ENCODE measurements around the gene NFE2L1.

Gene NFE2L1

DNA sequence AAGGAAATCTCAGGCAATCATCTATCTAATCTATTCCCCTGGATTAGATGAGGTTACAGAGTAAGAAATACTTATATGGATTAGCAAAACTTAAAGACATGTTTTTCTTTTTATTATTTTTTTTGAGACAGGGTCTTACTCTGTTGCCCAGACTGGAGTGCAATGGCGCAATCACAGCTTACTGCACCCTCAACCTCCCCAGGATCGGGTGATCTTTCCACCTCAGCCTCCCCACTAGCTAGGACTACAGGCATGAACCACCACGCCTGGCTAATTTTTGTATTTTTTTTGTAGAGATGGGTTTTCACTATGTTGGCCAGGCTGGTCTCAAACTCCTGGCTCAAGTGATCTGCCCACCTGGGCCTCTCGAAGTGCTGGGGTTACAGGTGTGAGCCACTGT is 3.3 kb upstream of the NFE2L1 start:
- Histone ChIP-seq H3K4me3 (no peak overlapping the region), H3K27ac (peak overlapping the region in 19 of 21 experiments; percentile 25 to 98 (median 92))

DNA sequence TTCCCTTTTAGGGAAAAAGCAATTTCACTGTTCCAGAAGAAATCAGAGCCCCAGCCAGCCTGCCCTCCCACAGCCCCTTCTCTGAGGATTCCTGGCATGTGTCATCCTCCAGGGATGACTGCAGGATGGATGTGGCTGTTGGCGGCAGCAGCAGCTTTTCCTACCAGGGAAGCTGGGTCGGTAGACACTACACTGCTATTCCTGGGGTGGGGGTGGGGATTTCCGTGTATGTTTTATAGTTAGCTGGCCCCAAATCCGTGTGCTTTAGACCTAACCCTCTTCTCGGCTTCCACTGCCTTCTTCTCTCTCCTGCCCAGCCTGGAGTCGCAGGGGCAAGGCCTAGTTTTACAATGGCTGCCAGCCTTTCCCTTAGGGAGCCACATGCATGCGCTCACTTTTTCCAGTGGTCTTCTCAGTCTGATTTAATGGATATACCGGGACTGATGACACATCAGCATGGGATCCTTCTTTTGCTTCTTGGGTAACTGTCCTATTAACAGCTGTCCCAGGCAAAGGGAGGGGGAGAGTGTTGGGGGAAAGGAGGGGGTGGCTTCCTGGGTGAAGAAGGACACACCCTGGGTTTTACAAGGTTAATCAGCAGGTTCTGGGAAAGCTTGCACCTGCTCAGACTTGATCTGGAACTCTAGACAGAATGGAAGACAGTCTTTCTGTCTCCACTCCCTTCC is 2.7 kb upstream of the NFE2L1 start:
- peak overlapping the region in 20 of 21 experiments; percentile 25 to 98 (median 95) for H3K27ac ChIP-seq

DNA sequence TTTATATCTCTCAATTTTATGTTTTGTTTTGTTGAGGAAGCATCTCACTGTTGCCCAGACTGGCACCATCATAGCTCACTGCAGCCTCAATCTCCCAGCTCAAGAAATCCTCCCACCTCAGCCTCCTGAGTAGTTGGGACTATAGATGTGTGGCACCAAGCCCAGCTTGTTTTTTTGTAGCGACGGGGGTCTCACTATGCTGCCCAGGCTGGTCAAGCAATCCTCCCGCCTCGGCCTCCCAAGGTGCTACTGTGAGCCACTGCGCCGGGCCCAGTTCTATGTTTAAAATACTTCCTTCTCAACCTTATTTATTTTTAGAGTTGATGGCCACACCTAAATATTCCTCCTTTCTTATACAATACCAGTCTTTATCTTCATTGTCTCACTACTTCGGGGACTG is 1.9 kb upstream of the NFE2L1 start:
- Histone ChIP-seq H3K27ac (peak overlapping the region in 20 of 21 experiments; percentile 74 to 98 (median 95)), H3K4me3 (peak overlapping the region in 1 of 7 experiments; percentile 84)

More for the DNA sequence above, 2.7 kb upstream of the NFE2L1 start:
- no peak overlapping the region for H3K4me3 ChIP-seq

DNA sequence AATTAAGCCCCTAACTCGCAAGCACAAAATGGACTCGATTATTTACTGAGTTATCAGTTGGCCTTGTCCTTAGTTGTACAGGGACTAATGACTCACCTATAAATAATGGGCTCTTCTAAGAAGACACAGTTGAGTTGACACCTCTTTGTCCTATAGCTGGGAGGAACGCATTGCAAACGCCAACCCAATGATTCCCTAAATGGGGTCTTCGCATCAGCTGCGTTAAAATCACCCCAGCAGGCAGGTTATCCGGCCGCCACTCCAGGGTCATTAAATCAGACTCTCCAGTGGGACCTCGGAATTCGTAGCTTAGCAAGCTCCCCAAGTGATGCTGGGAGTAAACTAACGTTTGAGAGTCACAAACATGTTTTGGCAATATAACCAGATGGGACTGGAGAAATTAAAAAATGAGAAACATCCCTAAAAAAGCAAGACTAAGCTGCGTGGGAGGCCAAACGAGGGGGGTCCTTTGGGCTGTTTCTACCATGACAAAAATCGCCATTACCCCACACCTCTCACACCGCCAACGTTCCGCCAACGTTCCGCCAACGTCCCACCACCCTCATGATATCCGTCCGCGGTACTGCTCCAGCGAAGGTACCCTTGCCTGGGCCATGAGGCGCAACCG is 932 bp upstream of the NFE2L1 start:
- H3K4me3 ChIP-seq, result peak overlapping the region; percentile 51 to 84 (median 67)
- H3K27ac ChIP-seq, result peak overlapping the region; percentile 72 to 98 (median 95)

DNA sequence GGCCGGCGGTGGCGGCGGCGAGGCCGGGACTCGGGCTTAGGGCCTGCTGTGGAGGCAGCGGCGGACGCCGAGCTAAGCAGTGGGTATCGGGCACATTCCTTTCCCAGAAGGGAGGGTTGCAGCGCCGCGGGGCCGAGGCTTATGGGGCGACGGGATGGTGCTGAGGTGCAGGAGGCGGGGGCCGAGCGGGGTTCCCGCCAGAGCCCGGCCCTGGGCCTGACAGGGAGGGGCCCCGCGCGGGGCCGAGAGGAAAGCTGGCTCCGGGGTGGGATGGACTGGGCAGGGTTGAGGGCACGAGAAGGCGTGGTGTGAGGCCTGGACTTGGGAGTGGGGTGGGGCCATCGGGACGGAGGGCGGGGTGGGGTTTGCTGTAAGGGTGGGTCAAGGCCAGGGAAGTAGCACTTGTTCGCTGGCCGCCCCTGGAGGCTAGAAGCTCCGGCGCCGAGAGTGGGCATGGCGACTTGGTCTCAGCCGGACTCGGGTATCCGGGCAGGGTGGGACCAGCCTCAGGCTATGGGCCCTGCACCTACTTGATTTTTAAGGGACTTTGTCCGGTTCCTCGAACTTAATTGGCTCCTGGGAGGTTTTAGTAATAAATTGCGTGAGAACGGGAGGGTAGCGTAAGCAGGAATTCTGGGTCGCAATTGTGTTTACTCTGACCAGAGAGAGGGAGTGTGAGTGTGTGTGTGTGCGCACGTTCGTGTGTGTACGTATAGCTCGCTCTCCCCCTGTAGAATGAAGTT is 396 bp downstream of the NFE2L1 start:
- Histone ChIP-seq H3K4me3 (peak overlapping the region; percentile 61 to 84 (median 73)), H3K27ac (peak overlapping the region; percentile 70 to 98 (median 95))

DNA sequence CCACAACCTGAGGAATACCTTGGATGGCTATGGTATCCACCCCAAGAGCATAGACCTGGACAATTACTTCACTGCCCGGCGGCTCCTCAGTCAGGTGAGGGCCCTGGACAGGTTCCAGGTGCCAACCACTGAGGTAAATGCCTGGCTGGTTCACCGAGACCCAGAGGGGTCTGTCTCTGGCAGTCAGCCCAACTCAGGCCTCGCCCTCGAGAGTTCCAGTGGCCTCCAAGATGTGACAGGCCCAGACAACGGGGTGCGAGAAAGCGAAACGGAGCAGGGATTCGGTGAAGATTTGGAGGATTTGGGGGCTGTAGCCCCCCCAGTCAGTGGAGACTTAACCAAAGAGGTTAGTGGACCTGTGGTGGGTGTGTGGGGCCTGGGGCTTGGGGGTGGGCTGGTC is 3.1 kb downstream of the NFE2L1 start:
- peak overlapping the region in 2 of 7 experiments; percentile 15 to 18 for H3K4me3 ChIP-seq
- H3K27ac ChIP-seq, result peak overlapping the region in 18 of 21 experiments; percentile 12 to 98 (median 95)

DNA sequence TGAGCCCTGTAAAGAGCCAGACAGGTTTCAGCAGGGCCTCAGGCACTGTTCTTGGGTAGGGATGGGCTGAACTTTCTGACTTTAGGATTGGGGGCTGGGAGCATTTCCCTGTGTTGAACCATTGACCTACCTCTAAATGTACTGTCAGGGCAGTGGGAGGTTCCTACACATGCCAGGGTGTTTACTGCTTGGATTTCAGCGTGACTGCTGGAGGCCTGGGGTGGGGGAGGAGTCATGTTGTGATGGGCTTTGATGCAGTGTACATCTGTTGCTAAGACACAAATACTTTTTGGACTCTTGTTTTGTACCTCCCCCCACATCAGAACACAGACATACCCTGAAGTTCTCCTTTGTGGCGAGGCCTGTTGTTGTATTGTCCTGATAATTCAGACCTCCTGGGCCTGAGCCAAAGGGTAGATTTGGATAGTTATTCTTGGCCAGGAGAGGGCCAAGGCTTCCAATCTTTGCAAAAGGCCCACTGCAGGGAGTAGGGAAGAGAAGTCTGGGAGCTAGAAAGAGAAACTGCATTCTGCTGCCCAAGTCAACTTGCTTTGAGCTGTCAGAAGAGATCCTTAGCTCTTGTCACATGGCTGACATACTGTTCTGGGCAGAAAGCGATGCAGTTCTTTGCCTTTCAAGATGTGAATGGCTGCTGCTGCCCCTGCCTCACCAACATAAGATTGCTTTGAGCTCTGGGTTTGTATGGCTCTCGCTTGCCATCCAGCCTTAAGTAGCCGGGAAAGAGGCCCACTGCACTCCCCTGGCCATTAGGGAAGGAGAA is 3.7 kb downstream of the NFE2L1 start:
- peak overlapping the region in 20 of 21 experiments; percentile 17 to 98 (median 94) for H3K27ac ChIP-seq
- peak overlapping the region in 2 of 7 experiments; percentile 15 to 18 for H3K4me3 ChIP-seq

DNA sequence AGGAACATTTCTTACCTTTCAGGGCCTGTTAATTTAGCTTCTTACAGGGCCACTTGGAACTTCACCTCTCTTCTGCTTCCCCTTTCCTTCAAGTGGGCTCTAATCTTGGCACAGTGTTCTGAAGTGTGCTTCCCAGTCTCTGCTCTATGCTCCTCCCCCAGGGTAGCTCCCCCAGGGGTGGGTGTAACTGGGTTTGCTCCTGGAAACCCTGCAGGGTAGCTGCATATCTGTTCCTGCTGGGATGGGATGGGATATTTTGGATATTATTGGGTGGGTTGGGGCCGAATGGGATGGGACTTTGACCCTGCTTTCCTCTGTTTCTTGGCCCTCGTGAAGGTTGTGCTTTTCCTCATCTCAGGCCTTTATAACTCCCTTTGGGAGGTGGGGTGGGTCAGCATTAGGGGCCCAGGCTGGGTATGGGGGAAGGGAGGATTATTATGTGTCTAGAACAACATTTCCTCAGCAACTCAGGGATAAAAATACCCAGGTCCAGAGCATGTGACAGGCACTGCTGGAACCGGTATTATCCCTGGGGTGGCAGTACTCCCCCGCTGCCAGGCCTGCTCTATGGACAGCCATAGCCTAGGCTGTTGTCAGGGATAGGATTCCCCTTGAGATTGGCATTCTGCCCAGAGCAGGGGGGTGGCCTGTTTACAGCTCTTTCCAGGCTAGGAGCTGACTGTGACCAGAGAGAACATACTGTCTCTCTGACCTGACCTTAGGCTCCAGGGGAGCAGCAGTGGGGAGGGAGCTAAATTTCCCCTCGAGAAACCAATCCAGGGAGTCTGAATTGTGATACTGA is 5.0 kb downstream of the NFE2L1 start:
- Histone ChIP-seq H3K4me3 (peak overlapping the region in 2 of 7 experiments; percentile 5 to 20), H3K27ac (peak overlapping the region in 19 of 21 experiments; percentile 28 to 98 (median 91))

DNA sequence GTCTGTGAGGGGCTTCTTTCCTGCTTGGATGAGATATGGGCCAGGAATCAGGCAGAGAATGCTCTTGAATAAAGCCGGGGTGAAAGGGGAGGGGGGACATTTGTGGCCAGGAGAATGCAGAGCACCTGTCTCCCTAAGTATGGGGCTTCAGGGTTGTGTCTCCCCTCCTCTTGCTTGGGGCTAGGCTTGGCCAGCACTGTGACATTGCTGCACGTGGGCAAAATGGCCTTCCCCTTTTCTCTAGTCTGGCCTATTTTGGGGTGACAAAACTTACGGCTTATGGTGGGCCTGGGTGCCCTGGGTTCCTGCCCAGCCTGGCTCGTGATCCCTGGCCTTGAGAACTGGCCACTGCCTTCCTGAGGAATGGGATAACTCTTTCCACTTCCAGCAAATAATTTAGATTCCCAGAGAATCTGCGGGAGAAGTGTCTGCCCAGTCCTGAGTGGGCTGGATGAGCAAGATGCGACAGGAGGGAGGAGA is 5.6 kb downstream of the NFE2L1 start:
- H3K4me3 ChIP-seq, result peak overlapping the region in 2 of 7 experiments; percentile 5 to 20
- peak overlapping the region in 18 of 21 experiments; percentile 54 to 98 (median 82) for H3K27ac ChIP-seq

DNA sequence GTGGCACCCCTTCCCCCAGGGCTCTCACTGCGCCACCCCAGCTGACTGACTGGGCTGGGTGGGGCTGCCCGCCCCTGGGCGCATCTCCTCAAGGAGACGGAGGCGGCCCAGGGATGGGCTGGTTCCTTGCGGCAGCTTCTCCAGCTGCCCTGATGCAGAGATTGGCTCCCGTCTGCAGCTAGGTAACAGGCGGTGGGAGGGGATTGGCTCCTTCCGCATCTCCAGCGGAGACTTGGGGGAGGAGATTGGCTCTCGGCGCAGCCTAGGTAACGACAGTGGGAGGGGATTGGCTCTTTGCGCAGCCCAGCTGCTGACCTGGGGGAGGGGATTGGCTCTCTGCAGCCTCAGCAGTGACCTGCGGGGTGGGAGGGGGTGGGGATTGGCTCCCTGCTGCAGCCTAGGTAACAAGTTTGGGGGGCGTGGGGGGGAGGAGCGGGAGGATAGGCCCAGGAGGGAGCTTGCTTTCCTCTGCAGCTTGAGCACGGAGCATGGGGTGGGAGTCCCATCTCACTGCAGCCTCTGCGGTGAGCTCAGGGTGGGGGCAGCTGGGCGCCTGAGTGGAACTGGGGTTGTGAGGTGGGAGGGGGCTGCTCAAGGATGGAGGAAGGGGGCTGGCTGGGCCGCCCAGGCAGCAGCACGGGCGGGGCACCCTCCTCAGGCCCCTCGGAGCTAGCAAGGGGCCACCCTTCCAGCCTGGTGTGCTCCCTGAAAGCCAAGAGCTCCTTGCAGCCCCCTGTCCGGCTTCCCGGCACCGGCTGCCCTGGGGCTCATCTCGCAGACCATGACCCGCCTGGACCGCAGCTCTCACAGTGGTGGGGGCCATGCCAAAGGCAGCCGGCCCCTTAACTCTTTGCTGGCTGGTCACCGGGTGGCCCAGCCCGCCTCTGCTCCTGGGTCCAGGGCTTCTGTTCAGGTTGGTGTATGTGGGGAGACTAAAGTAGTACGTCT is 6.4 kb downstream of the NFE2L1 start:
- peak overlapping the region in 17 of 21 experiments; percentile 23 to 98 (median 72) for H3K27ac ChIP-seq
- peak overlapping the region in 6 of 7 experiments; percentile 11 to 36 (median 19) for H3K4me3 ChIP-seq

DNA sequence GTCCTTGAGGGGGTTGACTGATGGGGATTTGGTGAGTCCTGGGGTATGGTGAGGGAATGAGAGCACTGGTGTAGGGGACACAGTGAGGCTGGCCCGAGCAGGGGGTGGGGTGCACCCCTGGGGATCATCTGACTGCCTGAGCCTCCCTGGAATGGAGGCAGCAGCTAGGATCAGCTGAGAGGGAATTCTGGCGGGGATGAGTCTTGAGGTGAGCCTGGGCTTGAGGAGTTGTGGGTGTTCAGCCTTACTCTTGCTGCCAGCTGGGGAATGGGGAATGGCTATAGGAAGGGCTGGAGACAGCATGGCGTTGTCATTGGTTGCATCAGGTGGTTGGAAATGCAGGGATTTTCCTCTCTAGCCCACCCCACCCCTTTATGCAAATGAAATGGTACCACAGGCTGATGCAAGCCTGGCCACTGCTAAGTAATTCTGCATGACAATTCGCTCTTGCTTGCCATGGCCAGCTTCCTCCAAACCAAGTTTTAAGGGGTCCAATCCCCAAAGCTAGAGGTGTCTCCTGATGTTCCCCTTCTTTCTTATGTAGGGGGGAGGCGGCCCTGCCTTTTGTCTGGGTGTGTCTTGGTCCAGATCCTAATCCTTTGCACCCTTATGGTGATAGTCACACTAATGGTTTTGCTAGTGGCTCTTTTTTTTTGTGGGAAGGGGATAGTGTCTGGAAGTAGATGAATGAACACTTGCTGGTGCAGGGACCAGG is 7.5 kb downstream of the NFE2L1 start:
- peak overlapping the region in 13 of 21 experiments; percentile 12 to 90 (median 54) for H3K27ac ChIP-seq
- peak overlapping the region in 1 of 7 experiments; percentile 36 for H3K4me3 ChIP-seq

DNA sequence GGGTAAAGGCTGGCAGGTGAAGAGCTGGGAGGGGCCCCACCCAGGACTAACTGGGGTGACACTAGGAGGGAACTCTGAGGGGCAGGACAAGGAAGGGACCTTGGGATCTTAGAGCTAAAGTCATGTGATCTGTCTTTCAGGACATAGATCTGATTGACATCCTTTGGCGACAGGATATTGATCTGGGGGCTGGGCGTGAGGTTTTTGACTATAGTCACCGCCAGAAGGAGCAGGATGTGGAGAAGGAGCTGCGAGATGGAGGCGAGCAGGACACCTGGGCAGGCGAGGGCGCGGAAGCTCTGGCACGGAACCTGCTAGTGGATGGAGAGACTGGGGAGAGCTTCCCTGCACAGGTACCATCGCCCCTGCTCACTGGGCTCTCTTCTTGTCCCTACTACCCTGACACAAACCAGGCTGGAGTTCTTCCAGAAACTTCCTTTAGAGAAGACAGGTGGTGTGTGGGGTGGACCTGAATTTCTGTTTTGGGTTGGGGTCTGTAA is 8.1 kb downstream of the NFE2L1 start:
- Histone ChIP-seq H3K4me3 (no peak overlapping the region), H3K27ac (peak overlapping the region in 4 of 21 experiments; percentile 1 to 54 (median 13))

DNA sequence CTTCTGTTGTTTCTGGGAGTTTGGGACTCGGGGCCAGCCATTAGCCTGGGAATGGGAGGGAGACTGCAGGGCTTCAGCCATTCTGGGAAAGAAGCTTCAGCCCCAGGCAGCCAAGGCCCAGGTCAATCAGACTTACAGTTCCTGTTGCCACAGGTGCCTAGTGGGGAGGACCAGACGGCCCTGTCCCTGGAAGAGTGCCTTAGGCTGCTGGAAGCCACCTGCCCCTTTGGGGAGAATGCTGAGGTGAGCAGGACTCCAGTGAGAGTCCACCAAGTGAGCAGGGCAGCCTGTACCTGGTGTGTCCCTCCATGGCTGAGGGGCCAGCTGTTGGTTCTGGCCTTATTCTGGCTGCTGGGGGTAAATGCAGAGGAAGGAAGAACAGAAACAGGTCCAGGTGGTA is 8.7 kb downstream of the NFE2L1 start:
- Histone ChIP-seq H3K4me3 (no peak overlapping the region), H3K27ac (peak overlapping the region in 4 of 21 experiments; percentile 1 to 35 (median 12))

DNA sequence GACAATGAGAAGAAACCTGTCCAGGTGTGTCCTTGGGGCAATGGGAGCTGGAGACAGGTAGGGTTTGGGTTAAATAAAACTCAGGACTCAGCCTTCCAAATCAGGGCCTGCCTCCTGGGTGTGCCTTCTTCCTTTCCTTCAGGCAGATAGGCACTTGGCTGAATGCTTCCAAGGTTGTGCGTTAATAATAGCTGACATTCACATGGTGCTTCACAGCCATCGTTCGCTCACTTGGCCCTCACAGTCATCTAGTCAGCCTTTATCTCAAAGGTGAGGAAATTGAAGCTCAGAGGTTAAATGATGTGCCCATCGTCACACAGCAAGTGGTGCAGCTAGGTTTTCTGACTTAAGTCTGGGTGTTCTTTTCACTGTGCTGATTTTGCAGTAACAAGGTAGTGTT is 9.5 kb downstream of the NFE2L1 start:
- Histone ChIP-seq H3K27ac (peak overlapping the region in 4 of 21 experiments; percentile 1 to 35 (median 10)), H3K4me3 (no peak overlapping the region)

DNA sequence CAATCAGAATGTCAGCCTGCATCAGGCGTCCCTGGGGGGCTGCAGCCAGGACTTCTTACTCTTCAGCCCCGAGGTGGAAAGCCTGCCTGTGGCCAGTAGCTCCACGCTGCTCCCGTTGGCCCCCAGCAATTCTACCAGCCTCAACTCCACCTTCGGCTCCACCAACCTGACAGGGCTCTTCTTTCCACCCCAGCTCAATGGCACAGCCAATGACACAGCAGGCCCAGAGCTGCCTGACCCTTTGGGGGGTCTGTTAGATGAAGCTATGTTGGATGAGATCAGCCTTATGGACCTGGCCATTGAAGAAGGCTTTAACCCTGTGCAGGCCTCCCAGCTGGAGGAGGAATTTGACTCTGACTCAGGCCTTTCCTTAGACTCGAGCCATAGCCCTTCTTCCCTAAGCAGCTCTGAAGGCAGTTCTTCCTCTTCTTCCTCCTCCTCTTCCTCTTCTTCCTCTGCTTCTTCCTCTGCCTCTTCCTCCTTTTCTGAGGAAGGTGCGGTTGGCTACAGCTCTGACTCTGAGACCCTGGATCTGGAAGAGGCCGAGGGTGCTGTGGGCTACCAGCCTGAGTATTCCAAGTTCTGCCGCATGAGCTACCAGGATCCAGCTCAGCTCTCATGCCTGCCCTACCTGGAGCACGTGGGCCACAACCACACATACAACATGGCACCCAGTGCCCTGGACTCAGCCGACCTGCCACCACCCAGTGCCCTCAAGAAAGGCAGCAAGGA is 10.4 kb downstream of the NFE2L1 start:
- no peak overlapping the region for H3K27ac ChIP-seq
- no peak overlapping the region for H3K4me3 ChIP-seq
